ENCODE results near the gene TEX14. TPM values are rescaled to one million over a fixed set of nuclear protein-coding genes. Genes with fewer than 3 reads are reported as not detected.

TEX14 gene
- total and polyA plus RNA-seq, 10 of the 15 experiments (the other 5 are each of a cell fraction or from before 2014, with no cell fraction given): 0.15 to 1.3 (median 0.66) TPM

DNA sequence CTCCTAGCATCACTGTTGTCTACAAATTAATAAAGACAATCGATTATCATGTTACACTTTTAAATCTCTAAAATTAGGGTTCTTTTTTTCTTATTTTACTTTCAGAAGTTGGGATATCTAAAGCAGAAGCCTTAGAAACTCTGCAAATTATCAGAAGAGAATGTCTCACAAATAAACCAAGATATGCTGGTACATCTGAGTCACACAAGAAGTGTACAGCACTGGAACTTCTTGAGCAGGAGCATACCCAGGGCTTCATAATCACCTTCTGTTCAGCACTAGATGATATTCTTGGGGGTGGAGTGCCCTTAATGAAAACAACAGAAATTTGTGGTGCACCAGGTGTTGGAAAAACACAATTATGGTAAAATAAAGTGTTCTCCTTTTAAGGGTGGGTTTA lies 3.0 kb upstream of the TEX14 start:
- TF ChIP-seq IRF4 (IDR thresholded peaks at IDR 0.05; ENCODE audit: low read depth, low read length) (no peak), JUND (IDR thresholded peaks at IDR 0.05; ENCODE audit: low read depth, low read length) (no peak), GATAD2B (conservative IDR thresholded peaks at IDR 0.05; ENCODE audit: low read depth) (no peak), ZNF217 (IDR thresholded peaks at IDR 0.05) (no peak), CHD4 (IDR thresholded peaks at IDR 0.05) (no peak)
- in situ Hi-C loops (cut with MboI): no loop called here
- SMC1A ChIA-PET (ENCODE audit: uncharacterized antibody, unreplicated experiment): no interaction called here
- no peaks in the 10 kb centered on the region for H4K20me1 ChIP-seq (ENCODE audit: control insufficient read depth, insufficient read depth)
- peak overlapping the region; percentile 66; the same call in 1 of the 2 replicates for H3K4me3 ChIP-seq
- peak overlapping the region; percentile 59 for H3K4me2 ChIP-seq (ENCODE audit: control insufficient read depth, insufficient read depth)
- RAD21 ChIA-PET (ENCODE audit: unreplicated experiment): interaction anchor here (0.7 kb wide), 1 partner anchor 16 kb away, joined by 3 read pairs; no protein-coding TSS in a partner anchor
- BruUV-seq (replicated peaks): no TSS peak
- CTCF ChIA-PET: interaction anchor here (1.0 to 1.3 kb wide), 2 partner anchors 12 to 118 kb away, joined by 3 to 4 read pairs; no protein-coding TSS in a partner anchor
- intact Hi-C loops (cut with micrococcal nuclease; ENCODE audit: unreplicated experiment): no loop called here
- DNase-seq (ENCODE audit: low read depth, low spot score) (no peak), ATAC-seq (no peak), FAIRE-seq (no peak)
- 0 out of 2 replicates have a peak overlapping the region, but pooled peaks have one; percentile 7 for H3K27ac ChIP-seq (ENCODE audit: control insufficient read depth, insufficient read depth)
- no peaks in the 10 kb centered on the region; the same call in none of the 2 replicates for H3K4me1 ChIP-seq (ENCODE audit: control insufficient read depth, insufficient read depth, low read length)
- 100% methylated on average over 1 of the region's 1 CpG for WGBS (ENCODE audit: insufficient coverage, insufficient replicate concordance, low lambda C conversion rate, missing lambda C conversion rate)
- H3K79me2 ChIP-seq (ENCODE audit: control insufficient read depth, insufficient read depth, low read length): peaks cover 38% of the 10 kb centered on the region
- H3K36me3 ChIP-seq (ENCODE audit: control insufficient read depth in 2 of 2, insufficient read depth in 2 of 2, low read length in 1 of 2): peaks cover 0 to 9% of the 10 kb centered on the region in 2 experiments; a peak in 3 of 4 replicates
- H3K27me3 ChIP-seq (replicated peaks in 1 of 2; ENCODE audit: control insufficient read depth in 2 of 2, insufficient read depth in 2 of 2, low read length in 1 of 2): no peaks in the 10 kb centered on the region
- no peaks in the 10 kb centered on the region; the same call in 2 of the 3 replicates for H3K9me3 ChIP-seq (replicated peaks; ENCODE audit: control insufficient read depth, insufficient read depth, low read length)
- POLR2A ChIA-PET: interaction anchor here (0.6 to 0.7 kb wide), 3 partner anchors 11 to 181 kb away, joined by 3 to 9 read pairs (median 3); partner anchors contain the start of gene MTMR4
- H3K9ac ChIP-seq (ENCODE audit: control insufficient read depth, insufficient read depth, low read length): peak overlapping the region; percentile 40; the same call in 1 of the 2 replicates
- H2AFZ ChIP-seq (ENCODE audit: control insufficient read depth, low read depth, low read length): no peak overlapping the region

DNA sequence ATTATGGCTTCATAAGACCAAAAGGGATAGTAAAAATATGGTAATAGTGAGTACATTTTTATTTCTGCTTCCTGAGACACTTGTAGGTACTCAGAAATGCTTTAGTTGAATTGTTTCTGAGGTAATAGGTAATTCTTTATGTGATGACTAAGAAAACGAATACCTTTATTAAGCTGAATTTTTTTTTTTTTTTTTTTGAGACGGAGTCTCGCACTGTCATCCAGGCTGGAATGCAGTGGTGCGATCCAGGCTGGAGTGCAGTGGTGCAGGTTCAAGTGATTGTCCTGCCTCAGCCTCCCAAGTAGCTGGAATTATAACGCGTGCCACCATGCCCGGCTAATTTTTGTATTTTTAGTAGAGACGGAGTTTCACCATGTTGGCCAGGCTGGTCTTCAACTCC lies 2.5 kb upstream of the TEX14 start:
- POLR2A ChIA-PET: interaction anchor here (0.6 to 0.7 kb wide), 3 partner anchors 11 to 585 kb away, joined by 3 to 6 read pairs (median 3); no protein-coding TSS in a partner anchor
- no TSS peak for BruUV-seq (replicated peaks)

More for the DNA sequence above, 2.5 kb upstream of the TEX14 start:
- H3K27ac ChIP-seq (ENCODE audit: control insufficient read depth, insufficient read depth): 0 out of 2 replicates have a peak overlapping the region, but pooled peaks have one; percentile 3
- CTCF ChIA-PET: no interaction called here
- H3K4me2 ChIP-seq (ENCODE audit: control insufficient read depth, insufficient read depth): peak overlapping the region; percentile 77
- in situ Hi-C loops (cut with MboI): no loop called here
- no peak overlapping the region for H2AFZ ChIP-seq (ENCODE audit: control insufficient read depth, low read depth, low read length)
- H3K79me2 ChIP-seq (ENCODE audit: control insufficient read depth, insufficient read depth, low read length): peaks cover 38% of the 10 kb centered on the region
- peak overlapping the region; percentile 66 for H3K4me3 ChIP-seq
- TF ChIP-seq NFXL1 (IDR thresholded peaks at IDR 0.05; ENCODE audit: borderline replicate concordance) (peak; percentile 12; the same call in 1 of the 2 replicates), ETV6 (conservative IDR thresholded peaks at IDR 0.05 in 1 of 2, IDR thresholded peaks at IDR 0.05 in 1 of 2; ENCODE audit: borderline replicate concordance in 1 of 2, low read depth in 1 of 2) (0 out of 4 replicates have a peak, but pooled peaks of 1 of the 2 experiments have one; percentile 18), SMAD5 (IDR thresholded peaks at IDR 0.05; ENCODE audit: low read depth) (no peak), FOXK2 (IDR thresholded peaks at IDR 0.05) (no peak)
- TF ChIP-seq, protein P1, sequence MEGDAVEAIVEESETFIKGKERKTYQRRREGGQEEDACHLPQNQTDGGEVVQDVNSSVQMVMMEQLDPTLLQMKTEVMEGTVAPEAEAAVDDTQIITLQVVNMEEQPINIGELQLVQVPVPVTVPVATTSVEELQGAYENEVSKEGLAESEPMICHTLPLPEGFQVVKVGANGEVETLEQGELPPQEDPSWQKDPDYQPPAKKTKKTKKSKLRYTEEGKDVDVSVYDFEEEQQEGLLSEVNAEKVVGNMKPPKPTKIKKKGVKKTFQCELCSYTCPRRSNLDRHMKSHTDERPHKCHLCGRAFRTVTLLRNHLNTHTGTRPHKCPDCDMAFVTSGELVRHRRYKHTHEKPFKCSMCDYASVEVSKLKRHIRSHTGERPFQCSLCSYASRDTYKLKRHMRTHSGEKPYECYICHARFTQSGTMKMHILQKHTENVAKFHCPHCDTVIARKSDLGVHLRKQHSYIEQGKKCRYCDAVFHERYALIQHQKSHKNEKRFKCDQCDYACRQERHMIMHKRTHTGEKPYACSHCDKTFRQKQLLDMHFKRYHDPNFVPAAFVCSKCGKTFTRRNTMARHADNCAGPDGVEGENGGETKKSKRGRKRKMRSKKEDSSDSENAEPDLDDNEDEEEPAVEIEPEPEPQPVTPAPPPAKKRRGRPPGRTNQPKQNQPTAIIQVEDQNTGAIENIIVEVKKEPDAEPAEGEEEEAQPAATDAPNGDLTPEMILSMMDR (IDR thresholded peaks at IDR 0.05 in 2 of 3, conservative IDR thresholded peaks at IDR 0.05 in 1 of 3; ENCODE audit: control insufficient read depth in 2 of 3, extremely low read depth in 1 of 3, insufficient read depth in 1 of 3, low read depth in 3 of 3, low read length in 3 of 3): no peak
- H4K20me1 ChIP-seq (ENCODE audit: control insufficient read depth, insufficient read depth): no peaks in the 10 kb centered on the region
- 63% methylated on average over 5 of the region's 8 CpGs for WGBS (ENCODE audit: insufficient coverage, insufficient replicate concordance, low lambda C conversion rate, missing lambda C conversion rate)
- no peaks in the 10 kb centered on the region for H3K27me3 ChIP-seq (replicated peaks in 1 of 2; ENCODE audit: control insufficient read depth in 2 of 2, insufficient read depth in 2 of 2, low read length in 1 of 2)
- DNase-seq (ENCODE audit: low read depth, low spot score): no peak
- H3K36me3 ChIP-seq (ENCODE audit: control insufficient read depth in 2 of 2, insufficient read depth in 2 of 2, low read length in 1 of 2): peaks cover 0 to 4% of the 10 kb centered on the region in 2 experiments; a peak in 2 of 4 replicates
- no peaks in the 10 kb centered on the region; the same call in 2 of the 3 replicates for H3K9me3 ChIP-seq (replicated peaks; ENCODE audit: control insufficient read depth, insufficient read depth, low read length)
- FAIRE-seq: no peak
- SMC1A ChIA-PET (ENCODE audit: uncharacterized antibody, unreplicated experiment): interaction anchor here (2.1 kb wide), 1 partner anchor 27 kb away, joined by 6 read pairs; no protein-coding TSS in a partner anchor
- H3K4me1 ChIP-seq (ENCODE audit: control insufficient read depth, insufficient read depth, low read length): no peaks in the 10 kb centered on the region; the same call in none of the 2 replicates
- intact Hi-C loops (cut with micrococcal nuclease; ENCODE audit: unreplicated experiment): no loop called here
- ATAC-seq: no peak
- RAD21 ChIA-PET (ENCODE audit: unreplicated experiment): interaction anchor here (0.7 to 2.7 kb wide), 2 partner anchors 8 to 17 kb away, joined by 3 to 13 read pairs; no protein-coding TSS in a partner anchor
- no peak overlapping the region for H3K9ac ChIP-seq (ENCODE audit: control insufficient read depth, insufficient read depth, low read length)

Data from GM12878 (cell line).